ENCODE data around the gene PKP4. TPM values are rescaled to one million over a fixed set of nuclear protein-coding genes. Genes with fewer than 3 reads are reported as not detected.

The PKP4 gene
- total and polyA plus RNA-seq, 2 experiments from 2014 or later = 35.7 to 92.3 TPM

GRCh38 chr2:158459161-158460003, 2.6 kb downstream of the PKP4 start (continued):
- TF ChIP-seq CTCF (conservative IDR thresholded peaks at IDR 0.05; ENCODE audit: low read depth in 2 of 2) (no peak), NANOG (IDR thresholded peaks at IDR 0.05; ENCODE audit: borderline replicate concordance) (no peak), STAT1 (IDR thresholded peaks at IDR 0.05; ENCODE audit: unreplicated experiment) (no peak), POLR2AphosphoS5 (IDR thresholded peaks at IDR 0.05; ENCODE audit: low read depth) (no peak), EZH2phosphoT487 (IDR thresholded peaks at IDR 0.05; ENCODE audit: unreplicated experiment) (no peak), REST (IDR thresholded peaks at IDR 0.05; ENCODE audit: unreplicated experiment) (no peak)

GRCh38 chr2:158460632-158461297, 4.0 kb downstream of the PKP4 start:
- Histone ChIP-seq H3K79me2 (replicated peaks; ENCODE audit: insufficient read depth) (peaks cover 76% of the 10 kb centered on the region), H3K36me3 (ENCODE audit: insufficient read depth) (no peaks in the 10 kb centered on the region), H3F3A (replicated peaks; ENCODE audit: low read depth) (peaks cover 3% of the 10 kb centered on the region), H3K9me2 (ENCODE audit: insufficient read depth) (no peaks in the 10 kb centered on the region), H2AFZ (no peak overlapping the region), H4K20me1 (replicated peaks; ENCODE audit: insufficient read depth) (peaks cover 62% of the 10 kb centered on the region), H3K27me3 (ENCODE audit: insufficient read depth) (no peaks in the 10 kb centered on the region), H3K4me2 (0 out of 2 replicates have a peak overlapping the region, but pooled peaks have one; percentile 90), H3K4me3 (no peak overlapping the region), H3K4me1 (ENCODE audit: insufficient read depth) (peaks cover 39% of the 10 kb centered on the region), H3K27ac (ENCODE audit: low read depth) (no peak overlapping the region)
- DNase-seq (ENCODE audit: low spot score) = no peak
- peaks cover 3% of the 10 kb centered on the region; the same call in 1 of the 3 replicates for H3K9me3 Mint-ChIP-seq
- H3K36me3 Mint-ChIP-seq (ENCODE audit: low read depth) = peaks cover 3% of the 10 kb centered on the region; the same call in 1 of the 3 replicates
- H3K4me3 Mint-ChIP-seq = no peak overlapping the region
- peaks cover 7% of the 10 kb centered on the region for H3K27me3 Mint-ChIP-seq (ENCODE audit: insufficient read depth, low read depth, poor library complexity)
- peaks cover 47% of the 10 kb centered on the region for H3K4me1 Mint-ChIP-seq
- peak in 1 of 2 experiments; percentile 26; a peak in 1 of 4 replicates for TF ChIP-seq CTCF (conservative IDR thresholded peaks at IDR 0.05; ENCODE audit: low read depth in 2 of 2)
- no peak for TF ChIP-seq ZNF331 (CRISPR knock-in tag; IDR thresholded peaks at IDR 0.05; ENCODE audit: low read depth)
- TF ChIP-seq ZNF114 (CRISPR knock-in tag; IDR thresholded peaks at IDR 0.05) = no peak
- TF ChIP-seq JUNB (IDR thresholded peaks at IDR 0.05; ENCODE audit: unreplicated experiment) = no peak
- no peak for TF ChIP-seq NANOG (IDR thresholded peaks at IDR 0.05; ENCODE audit: borderline replicate concordance)
- TF ChIP-seq CREB1 (CRISPR knock-in tag; IDR thresholded peaks at IDR 0.05; ENCODE audit: low read depth) = no peak
- TF ChIP-seq POLR2AphosphoS5 (IDR thresholded peaks at IDR 0.05; ENCODE audit: low read depth) = no peak
- no peak overlapping the region for H3K27ac Mint-ChIP-seq
- no peak for ATAC-seq
